Skeletal muscle tissue (tissue), 4 donors: Measurements from ENCODE around the gene UQCRH. TPM values are rescaled to one million over a fixed set of nuclear protein-coding genes. Genes with fewer than 3 reads are reported as not detected.

Experiments used
- H3K27ac ChIP-seq: one replicate; pipeline ENCODE4 v1.7.0; 2013; ENCODE audit warnings: mild to moderate bottlenecking, low read depth, low read length, inconsistent platforms
- H3K27me3 ChIP-seq, 3 donors: one replicate each; pipeline ENCODE4 v1.7.0; 2013; ENCODE audit warnings: low read length in 3 of 3; ENCODE audit not compliant: control insufficient read depth in 3 of 3, insufficient read depth in 3 of 3
- H3K36me3 ChIP-seq, 3 donors: one replicate each; pipeline ENCODE4 v1.7.0; 2013; ENCODE audit warnings: low read length in 3 of 3; ENCODE audit not compliant: control insufficient read depth in 3 of 3, insufficient read depth in 3 of 3
- H3K4me1 ChIP-seq, 3 donors: one replicate each; pipeline ENCODE4 v1.7.0; 2013; ENCODE audit warnings: low read length in 3 of 3, mild to moderate bottlenecking in 3 of 3; ENCODE audit not compliant: control insufficient read depth in 3 of 3, insufficient read depth in 3 of 3
- H3K4me3 ChIP-seq, 3 donors: one replicate each; pipeline ENCODE4 v1.7.0; 2013; ENCODE audit warnings: low read length in 3 of 3
- H3K9ac ChIP-seq, 3 donors: one replicate each; pipeline ENCODE4 v1.7.0; 2013; ENCODE audit warnings: low read length in 3 of 3, mild to moderate bottlenecking in 3 of 3, moderate library complexity in 2 of 3, low read depth in 1 of 3
- H3K9me3 ChIP-seq, 3 donors: one replicate each; pipeline ENCODE4 v1.7.0; 2013; ENCODE audit warnings: low read length in 3 of 3; ENCODE audit not compliant: control insufficient read depth in 3 of 3
- total RNA-seq: library from RNA; depleted of rRNA; stranded (reverse); fragments of >200 nt; gene quantifications from one replicate; pipeline ENCODE4 v1.2.3, GENCODE V29; 2014
- donor health status: Osteomylitis.

The UQCRH gene
- total RNA-seq, 1 donor from 2014 or later = 480 TPM

GRCh38 chr1:46295306-46295705 lies 8.2 kb upstream of the UQCRH start:
- H3K27me3 ChIP-seq = no peaks in the 10 kb centered on the region
- H3K4me1 ChIP-seq = peaks cover 5 to 16% (median 11%) of the 10 kb centered on the region in 3 donors
- H3K9ac ChIP-seq = no peak overlapping the region
- no peak overlapping the region for H3K27ac ChIP-seq
- H3K4me3 ChIP-seq = no peak overlapping the region
- peaks cover 23 to 42% (median 36%) of the 10 kb centered on the region in 3 donors for H3K36me3 ChIP-seq
- H3K9me3 ChIP-seq = no peaks in the 10 kb centered on the region

GRCh38 chr1:46298387-46298786 lies 5.1 kb upstream of the UQCRH start:
- no peak overlapping the region for H3K27ac ChIP-seq
- H3K9ac ChIP-seq = no peak overlapping the region
- H3K36me3 ChIP-seq = peaks cover 23 to 37% (median 36%) of the 10 kb centered on the region in 3 donors

GRCh38 chr1:46300673-46301405 lies 2.7 kb upstream of the UQCRH start:
- Histone ChIP-seq H3K4me1 (peaks cover 31 to 36% (median 34%) of the 10 kb centered on the region in 3 donors), H3K27me3 (no peaks in the 10 kb centered on the region), H3K36me3 (peaks cover 14 to 19% (median 17%) of the 10 kb centered on the region in 3 donors), H3K27ac (peak overlapping the region; percentile 99), H3K4me3 (peak overlapping the region; percentile 71 to 92 (median 89)), H3K9me3 (no peaks in the 10 kb centered on the region), H3K9ac (peak overlapping the region; percentile 96 to 98 (median 97))

More at GRCh38 chr1:46298387-46298786, 5.1 kb upstream of the UQCRH start:
- Histone ChIP-seq H3K4me1 (peaks cover 17 to 28% (median 25%) of the 10 kb centered on the region in 3 donors), H3K27me3 (no peaks in the 10 kb centered on the region), H3K4me3 (no peak overlapping the region), H3K9me3 (no peaks in the 10 kb centered on the region)

- H3K36me3 ChIP-seq = peaks cover 14 to 15% (median 14%) of the 10 kb centered on the region in 3 donors
- H3K4me1 ChIP-seq = peaks cover 31 to 36% (median 34%) of the 10 kb centered on the region in 3 donors
- no peaks in the 10 kb centered on the region for H3K9me3 ChIP-seq
- H3K4me3 ChIP-seq = peak overlapping the region; percentile 71 to 92 (median 89)
- H3K27ac ChIP-seq = peak overlapping the region; percentile 99
- peak overlapping the region; percentile 96 to 98 (median 97) for H3K9ac ChIP-seq
- no peaks in the 10 kb centered on the region for H3K27me3 ChIP-seq
These were observed 2.1 kb upstream of the UQCRH start for GRCh38 chr1:46301406-46301807.

GRCh38 chr1:46301808-46302640 lies 1.5 kb upstream of the UQCRH start:
- Histone ChIP-seq H3K36me3 (peaks cover 9 to 12% (median 9%) of the 10 kb centered on the region in 3 donors), H3K27me3 (no peaks in the 10 kb centered on the region), H3K4me1 (peaks cover 32 to 41% (median 37%) of the 10 kb centered on the region in 3 donors), H3K9ac (peak overlapping the region; percentile 96 to 98 (median 97)), H3K4me3 (peak overlapping the region; percentile 71 to 92 (median 89)), H3K9me3 (no peaks in the 10 kb centered on the region), H3K27ac (peak overlapping the region; percentile 99)

- Histone ChIP-seq H3K4me3 (peak overlapping the region; percentile 71 to 92 (median 89)), H3K4me1 (peaks cover 38 to 48% (median 41%) of the 10 kb centered on the region in 3 donors), H3K27me3 (no peaks in the 10 kb centered on the region), H3K9me3 (no peaks in the 10 kb centered on the region), H3K9ac (peak overlapping the region; percentile 96 to 98 (median 97)), H3K27ac (peak overlapping the region; percentile 99), H3K36me3 (peaks cover 3 to 8% (median 7%) of the 10 kb centered on the region in 3 donors)
These were observed 859 bp upstream of the UQCRH start for GRCh38 chr1:46302641-46303037.

GRCh38 chr1:46303872-46304326 lies 401 bp downstream of the UQCRH start:
- Histone ChIP-seq H3K4me1 (peaks cover 33 to 51% (median 34%) of the 10 kb centered on the region in 3 donors), H3K4me3 (peak overlapping the region; percentile 89 to 98 (median 92)), H3K9me3 (no peaks in the 10 kb centered on the region), H3K36me3 (peaks cover 2 to 5% (median 3%) of the 10 kb centered on the region in 3 donors), H3K27ac (peak overlapping the region; percentile 99), H3K9ac (peak overlapping the region; percentile 96 to 98 (median 97)), H3K27me3 (no peaks in the 10 kb centered on the region)

GRCh38 chr1:46306159-46306530 lies 2.6 kb downstream of the UQCRH start:
- Histone ChIP-seq H3K27ac (no peak overlapping the region), H3K27me3 (no peaks in the 10 kb centered on the region), H3K9me3 (no peaks in the 10 kb centered on the region), H3K4me3 (no peak overlapping the region), H3K9ac (no peak overlapping the region), H3K4me1 (peaks cover 24 to 31% (median 24%) of the 10 kb centered on the region in 3 donors), H3K36me3 (peaks cover 14 to 16% (median 16%) of the 10 kb centered on the region in 3 donors)

- H3K27ac ChIP-seq = no peak overlapping the region
- no peaks in the 10 kb centered on the region for H3K27me3 ChIP-seq
- peaks cover 35 to 36% (median 36%) of the 10 kb centered on the region in 3 donors for H3K36me3 ChIP-seq
- H3K4me3 ChIP-seq = no peak overlapping the region
- no peaks in the 10 kb centered on the region for H3K9me3 ChIP-seq
- no peak overlapping the region for H3K9ac ChIP-seq
- H3K4me1 ChIP-seq = peaks cover 13 to 24% (median 15%) of the 10 kb centered on the region in 3 donors
These were observed 6.1 kb downstream of the UQCRH start for GRCh38 chr1:46309401-46310159.
